ENCODE data around the gene TLL2.

TLL2 gene

DNA sequence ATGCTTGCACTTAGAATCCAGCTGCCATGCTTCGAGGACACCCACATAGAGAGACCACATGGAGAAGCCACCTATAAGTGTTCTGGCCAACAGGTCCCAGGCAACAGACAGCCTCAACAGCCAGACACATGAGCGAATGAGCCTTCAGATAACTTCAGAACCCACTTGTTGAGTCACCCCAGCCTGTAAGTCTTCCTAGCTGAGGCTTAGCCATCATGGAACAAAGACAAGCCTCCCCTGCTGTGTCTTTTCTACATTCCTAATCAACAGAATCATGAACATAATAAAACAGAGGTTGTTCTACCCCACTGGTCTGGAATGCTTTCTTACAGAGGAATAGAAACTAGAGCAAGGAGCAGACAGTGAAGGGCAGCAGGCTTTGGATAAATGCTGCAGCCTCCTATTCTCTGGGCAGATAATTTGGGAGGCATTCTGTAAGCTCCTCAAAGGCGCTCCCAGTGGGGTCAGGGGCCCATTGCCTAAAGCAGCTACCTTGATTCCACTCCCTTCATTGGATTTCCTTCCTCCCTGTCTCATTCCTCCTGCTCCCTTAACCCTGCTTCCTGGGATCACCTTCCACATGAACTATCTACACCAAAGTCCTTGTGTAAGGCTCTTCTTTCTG is 4.6 kb downstream of the TLL2 start:
- in situ Hi-C loops (cut with MboI; ENCODE audit: low pct_unique_long_range_greater_than_20kb, low sequenced_read_pairs, unreplicated experiment): loop anchor here (10.0 kb wide), 1 partner anchor 114 kb away; no protein-coding TSS in a partner anchor
- DNase-seq (ENCODE audit: low spot score): no peak
- TF ChIP-seq, protein P1, sequence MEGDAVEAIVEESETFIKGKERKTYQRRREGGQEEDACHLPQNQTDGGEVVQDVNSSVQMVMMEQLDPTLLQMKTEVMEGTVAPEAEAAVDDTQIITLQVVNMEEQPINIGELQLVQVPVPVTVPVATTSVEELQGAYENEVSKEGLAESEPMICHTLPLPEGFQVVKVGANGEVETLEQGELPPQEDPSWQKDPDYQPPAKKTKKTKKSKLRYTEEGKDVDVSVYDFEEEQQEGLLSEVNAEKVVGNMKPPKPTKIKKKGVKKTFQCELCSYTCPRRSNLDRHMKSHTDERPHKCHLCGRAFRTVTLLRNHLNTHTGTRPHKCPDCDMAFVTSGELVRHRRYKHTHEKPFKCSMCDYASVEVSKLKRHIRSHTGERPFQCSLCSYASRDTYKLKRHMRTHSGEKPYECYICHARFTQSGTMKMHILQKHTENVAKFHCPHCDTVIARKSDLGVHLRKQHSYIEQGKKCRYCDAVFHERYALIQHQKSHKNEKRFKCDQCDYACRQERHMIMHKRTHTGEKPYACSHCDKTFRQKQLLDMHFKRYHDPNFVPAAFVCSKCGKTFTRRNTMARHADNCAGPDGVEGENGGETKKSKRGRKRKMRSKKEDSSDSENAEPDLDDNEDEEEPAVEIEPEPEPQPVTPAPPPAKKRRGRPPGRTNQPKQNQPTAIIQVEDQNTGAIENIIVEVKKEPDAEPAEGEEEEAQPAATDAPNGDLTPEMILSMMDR (IDR thresholded peaks at IDR 0.05; ENCODE audit: extremely low read depth, insufficient read depth, missing control alignments): no peak

DNA sequence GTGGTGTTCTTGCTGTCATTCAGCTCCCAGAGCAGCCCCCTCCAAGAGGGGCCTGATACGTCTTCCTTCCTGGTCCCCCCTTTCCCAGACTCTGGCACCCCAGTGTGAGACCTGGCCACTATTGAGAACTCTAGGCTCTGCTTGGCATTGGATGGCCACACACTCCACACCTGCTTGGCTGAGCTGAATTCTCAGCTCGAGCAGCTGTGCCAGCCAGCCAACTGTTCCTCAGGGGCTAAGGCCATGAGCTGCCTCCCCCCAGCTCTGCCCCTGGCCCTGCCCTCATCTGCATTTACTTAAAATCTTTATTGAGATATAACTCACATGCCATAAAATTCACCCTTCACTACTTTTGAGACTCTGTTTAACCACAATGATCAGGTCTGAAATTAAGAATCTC is 6.7 kb downstream of the TLL2 start:
- in situ Hi-C loops (cut with MboI; ENCODE audit: low pct_unique_long_range_greater_than_20kb, low sequenced_read_pairs, unreplicated experiment): loop anchor here (10.0 kb wide), 1 partner anchor 112 kb away; no protein-coding TSS in a partner anchor
- TF ChIP-seq, protein P1 (IDR thresholded peaks at IDR 0.05; ENCODE audit: extremely low read depth, insufficient read depth, missing control alignments): no peak
- DNase-seq (ENCODE audit: low spot score): no peak

DNA sequence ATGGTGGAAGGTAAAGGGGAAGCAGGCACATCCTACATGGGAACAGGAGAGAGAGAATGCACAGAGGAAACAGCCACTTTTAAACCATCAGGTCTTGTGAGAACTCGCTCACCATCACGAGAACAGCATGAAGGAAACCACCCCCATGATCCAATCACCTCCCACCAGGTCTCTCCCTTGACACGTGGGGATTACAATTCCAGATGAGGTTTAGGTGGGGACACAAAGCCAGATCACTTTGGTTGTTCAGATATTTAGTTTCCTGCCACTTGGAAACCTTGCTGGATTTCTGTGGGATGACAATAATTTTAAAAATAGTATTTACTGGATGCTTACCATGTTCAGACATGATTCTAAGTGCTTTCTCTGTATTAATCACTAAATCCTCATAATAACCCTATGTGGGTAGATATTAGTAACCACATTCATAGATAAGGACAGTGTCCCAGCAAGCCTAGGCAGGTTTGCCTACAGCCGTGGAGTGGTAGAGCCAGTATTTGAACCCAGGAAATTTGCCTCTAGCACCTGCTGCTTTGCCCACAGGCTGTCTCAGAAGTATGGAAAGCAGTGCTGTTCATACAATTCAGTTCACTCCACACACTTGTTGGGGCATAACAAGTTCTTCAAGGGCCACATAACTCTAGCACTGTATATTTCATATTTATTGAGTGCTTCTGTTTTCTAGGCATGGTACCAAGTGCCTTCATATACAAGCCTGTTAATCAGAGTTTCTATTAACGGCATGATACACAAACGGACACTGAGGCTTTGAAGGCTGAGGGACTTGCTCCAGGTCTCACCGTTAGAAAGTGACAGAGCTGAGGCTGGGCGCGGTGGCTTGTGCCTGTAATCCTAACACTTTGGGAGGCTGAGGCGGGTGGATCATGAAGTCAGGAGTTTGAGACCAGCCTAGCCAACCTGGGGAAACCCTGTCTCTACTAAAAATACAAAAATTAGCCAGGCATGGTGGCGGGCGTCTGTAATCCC is 8.3 kb downstream of the TLL2 start:
- no peak for DNase-seq (ENCODE audit: low spot score)
- in situ Hi-C loops (cut with MboI; ENCODE audit: low pct_unique_long_range_greater_than_20kb, low sequenced_read_pairs, unreplicated experiment): loop anchor here (10.0 kb wide), 1 partner anchor 111 kb away; no protein-coding TSS in a partner anchor
- TF ChIP-seq, protein P1 (IDR thresholded peaks at IDR 0.05; ENCODE audit: extremely low read depth, insufficient read depth, missing control alignments): no peak

DNA sequence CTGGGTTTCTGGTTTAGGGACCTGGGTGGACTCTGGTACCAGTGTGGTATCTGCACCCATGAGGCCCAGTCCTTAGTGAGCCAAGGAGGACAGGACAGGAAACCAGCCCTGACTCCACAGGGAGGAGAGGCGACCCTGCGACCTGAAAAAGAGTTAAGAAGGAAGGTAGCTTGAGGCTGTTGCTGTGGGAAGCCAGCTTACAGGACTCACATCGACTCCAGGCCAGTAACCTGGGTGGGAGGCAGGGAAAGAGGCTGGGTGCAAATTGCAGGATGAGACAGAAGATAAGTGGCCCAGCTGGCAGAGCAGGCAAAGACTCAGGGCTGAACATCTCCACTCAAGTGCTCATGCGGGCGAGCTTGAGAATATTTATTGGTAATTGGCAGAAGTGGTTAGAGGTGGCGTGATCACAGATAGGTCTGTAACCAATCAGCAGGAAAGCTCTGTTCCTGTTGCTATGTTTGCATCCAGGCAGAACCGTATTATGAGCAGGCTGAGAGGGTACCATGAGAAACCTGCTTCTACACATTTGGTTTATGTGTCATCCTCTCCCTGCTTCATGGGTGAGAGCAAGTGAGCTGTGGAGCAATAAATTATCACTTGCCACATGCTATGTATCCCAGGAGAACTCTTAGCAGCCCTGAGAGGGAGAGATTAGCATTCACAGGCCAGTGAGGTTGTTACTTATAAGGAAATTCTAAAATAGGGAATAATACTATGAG is 11.0 kb downstream of the TLL2 start:
- DNase-seq (ENCODE audit: low spot score): no peak
- in situ Hi-C loops (cut with MboI; ENCODE audit: low pct_unique_long_range_greater_than_20kb, low sequenced_read_pairs, unreplicated experiment): loop anchor here (10.0 kb wide), 1 partner anchor 108 kb away; no protein-coding TSS in a partner anchor
- TF ChIP-seq, protein P1 (IDR thresholded peaks at IDR 0.05; ENCODE audit: extremely low read depth, insufficient read depth, missing control alignments): no peak

DNA sequence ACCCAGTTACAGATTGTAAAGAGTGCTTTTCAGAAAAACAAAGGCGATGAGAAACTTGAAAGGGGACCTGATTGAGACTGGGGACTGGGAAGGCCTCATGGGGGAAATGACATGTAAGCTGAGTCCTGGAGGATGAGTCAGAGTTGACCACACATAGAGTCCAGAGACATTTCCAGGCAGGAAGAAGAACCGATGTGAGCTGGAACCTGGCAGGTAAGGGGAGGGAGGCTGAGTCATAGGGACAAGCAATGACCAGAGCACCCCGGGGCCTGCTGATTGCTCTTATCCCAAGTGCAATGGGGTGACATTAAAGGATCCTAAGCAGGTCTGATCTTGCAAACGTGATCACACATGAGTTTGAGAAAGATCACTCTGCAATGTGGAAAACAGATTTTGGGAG is 11.7 kb downstream of the TLL2 start:
- in situ Hi-C loops (cut with MboI; ENCODE audit: low pct_unique_long_range_greater_than_20kb, low sequenced_read_pairs, unreplicated experiment): loop anchor here (10.0 kb wide), 1 partner anchor 107 kb away; no protein-coding TSS in a partner anchor
- no peak for DNase-seq (ENCODE audit: low spot score)
- TF ChIP-seq, protein P1 (IDR thresholded peaks at IDR 0.05; ENCODE audit: extremely low read depth, insufficient read depth, missing control alignments): no peak

DNA sequence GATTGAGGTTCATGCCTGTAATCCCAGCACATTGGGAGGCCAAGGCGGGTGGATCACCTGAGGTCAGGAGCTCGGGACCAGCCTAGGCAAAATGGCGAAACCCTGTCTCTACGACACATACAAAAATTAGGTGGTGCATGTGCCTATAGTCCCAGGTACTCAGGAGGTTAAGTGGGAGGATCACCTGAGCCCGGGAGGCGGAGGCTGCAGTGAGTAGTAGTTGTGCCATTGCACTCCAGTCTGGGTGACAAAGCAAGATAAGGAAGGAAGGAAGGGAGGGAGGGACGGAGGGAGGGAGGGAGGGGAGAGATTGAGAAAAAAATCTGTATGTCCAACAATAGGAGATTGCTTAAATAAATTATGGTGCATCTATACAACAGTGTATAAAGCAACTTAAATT is 13.2 kb downstream of the TLL2 start:
- in situ Hi-C loops (cut with MboI; ENCODE audit: low pct_unique_long_range_greater_than_20kb, low sequenced_read_pairs, unreplicated experiment): loop anchor here (10.0 kb wide), 1 partner anchor 106 kb away; no protein-coding TSS in a partner anchor
- no peak for DNase-seq (ENCODE audit: low spot score)
- TF ChIP-seq, protein P1 (IDR thresholded peaks at IDR 0.05; ENCODE audit: extremely low read depth, insufficient read depth, missing control alignments): no peak
